CD4-positive, alpha-beta T cell treated with Interferon alpha-2 for 1 hour (primary cell): ENCODE data around the gene ZNF497.
"Not testable (repeated sequence)": the region's sequence is repeated elsewhere in the genome, so short reads cannot be mapped to it uniquely, and the experiment has no call there.

Source experiments
- DNase-seq, 2 donors: peaks; one replicate each; pipeline ENCODE4 v3.0.0-alpha.2; 2020 to 2022

Gene ZNF497

GRCh38 chr19:58366585-58367430 lies 4.3 kb upstream of the ZNF497 start:
- no peak for DNase-seq

- DNase-seq, result no peak
Observed at GRCh38 chr19:58364146-58364545, 1.6 kb upstream of the ZNF497 start.

- no peak for DNase-seq
Observed at GRCh38 chr19:58361900-58362271, 665 bp downstream of the ZNF497 start.

- no peak for DNase-seq
Observed at GRCh38 chr19:58357481-58358145, 4.9 kb downstream of the ZNF497 start.

GRCh38 chr19:58356766-58357480 lies 5.6 kb downstream of the ZNF497 start:
- DNase-seq, result no peak

- DNase-seq, result peak in 1 of 2 donors; percentile 39
Observed at GRCh38 chr19:58355908-58356765, 6.4 kb downstream of the ZNF497 start.

GRCh38 chr19:58355215-58355796 lies 7.2 kb downstream of the ZNF497 start:
- no peak for DNase-seq

GRCh38 chr19:58354478-58355030 lies 8.0 kb downstream of the ZNF497 start:
- DNase-seq, result no peak

- DNase-seq, result no peak
Observed at GRCh38 chr19:58353717-58354477, 8.7 kb downstream of the ZNF497 start.

- no peak for DNase-seq
Observed at GRCh38 chr19:58352760-58353671, 9.5 kb downstream of the ZNF497 start, which contains the start of gene A1BG. TSS of gene A1BG (minus strand) at chr19:58353492. CDS start at chr19:58353437, 55 bp downstream.

GRCh38 chr19:58351990-58352755 lies 10.4 kb downstream of the ZNF497 start:
- DNase-seq, result no peak

GRCh38 chr19:58351558-58351878 lies 11.0 kb downstream of the ZNF497 start:
- no peak for DNase-seq

GRCh38 chr19:58350871-58351557 lies 11.5 kb downstream of the ZNF497 start:
- DNase-seq, result no peak

GRCh38 chr19:58350001-58350861 lies 12.3 kb downstream of the ZNF497 start:
- DNase-seq, result no peak

- DNase-seq, result no peak
Observed at GRCh38 chr19:58349590-58349989, 13.0 kb downstream of the ZNF497 start.

- not testable (repeated sequence) for DNase-seq
Observed at GRCh38 chr19:58348080-58348479, 14.5 kb downstream of the ZNF497 start.
